WERI-Rb-1 (cell line): ENCODE results near the gene DYNLT1.
"Not testable (repeated sequence)": the region's sequence is repeated elsewhere in the genome, so short reads cannot be mapped to it uniquely, and the experiment has no call there.

Experiments
- DNase-seq: peaks from one replicate; pipeline ENCODE4 v3.0.0-alpha.2; 2020
- H3K27ac ChIP-seq: fragments of 250-450 bp; sonication (Bioruptor Pico); 2 replicates; pipeline ENCODE4 v1.5.1; 2020; ENCODE audit warnings: mild to moderate bottlenecking, moderate library complexity
- H3K27me3 ChIP-seq: fragments of 250-450 bp; sonication (Bioruptor Pico); 2 replicates; pipeline ENCODE4 v1.5.1; 2021; ENCODE audit warnings: mild to moderate bottlenecking, low read depth, moderate library complexity; ENCODE audit not compliant: insufficient read depth, severe bottlenecking
- H3K36me3 ChIP-seq: fragments of 250-450 bp; sonication (Bioruptor Pico); 2 replicates; pipeline ENCODE4 v1.5.1; 2020; ENCODE audit warnings: mild to moderate bottlenecking, moderate library complexity
- H3K4me3 ChIP-seq: 2 replicates; pipeline ENCODE4 v1.5.1; 2011; ENCODE audit warnings: low read depth, mild to moderate bottlenecking, control low read depth, low read length
- H3K9me3 ChIP-seq: fragments of 250-450 bp; sonication (Bioruptor Pico); 2 replicates; pipeline ENCODE4 v1.5.1; 2021; ENCODE audit warnings: mild to moderate bottlenecking, moderate library complexity; ENCODE audit not compliant: severe bottlenecking
- TF ChIP-seq, protein P1 (sequence below): IDR thresholded peaks from 2 replicates; pipeline ENCODE4 v1.5.1; 2011; ENCODE audit warnings: low read depth, mild to moderate bottlenecking, control low read depth, inconsistent platforms, low read length

Gene DYNLT1

DNA sequence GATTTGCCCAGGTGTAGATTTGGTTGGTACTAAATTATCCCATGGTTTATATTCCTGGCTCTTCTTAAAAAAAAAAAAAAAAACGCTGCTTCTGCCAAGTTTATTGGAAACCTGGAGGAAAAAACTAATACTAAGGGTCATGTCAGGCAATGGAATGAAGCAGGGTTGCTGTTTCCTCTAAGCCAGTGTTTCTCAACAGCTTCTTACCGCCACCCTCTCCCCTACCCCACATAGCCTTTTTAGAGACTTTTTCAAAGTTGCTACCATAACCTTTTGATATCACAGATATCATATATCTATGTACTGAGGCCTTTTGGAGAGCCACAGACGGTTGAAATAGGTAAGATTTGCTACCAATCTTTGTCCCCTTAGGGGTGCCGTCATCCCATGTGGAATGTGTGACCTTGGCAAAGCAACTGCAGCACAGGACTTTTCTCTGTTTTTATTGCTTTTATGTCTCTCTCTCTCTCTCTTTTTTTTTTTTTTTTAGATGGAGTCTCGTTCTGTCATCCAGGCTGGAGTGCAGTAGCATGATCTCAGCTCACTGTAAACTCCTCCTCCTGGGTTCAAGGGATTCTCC lies 40.3 kb upstream of the DYNLT1 start:
- H3K27ac ChIP-seq, result no peak overlapping the region
- no peak for DNase-seq
- H3K36me3 ChIP-seq, result no peaks in the 10 kb centered on the region
- H3K4me3 ChIP-seq, result no peak overlapping the region
- H3K9me3 ChIP-seq, result no peaks in the 10 kb centered on the region
- TF ChIP-seq, protein P1, sequence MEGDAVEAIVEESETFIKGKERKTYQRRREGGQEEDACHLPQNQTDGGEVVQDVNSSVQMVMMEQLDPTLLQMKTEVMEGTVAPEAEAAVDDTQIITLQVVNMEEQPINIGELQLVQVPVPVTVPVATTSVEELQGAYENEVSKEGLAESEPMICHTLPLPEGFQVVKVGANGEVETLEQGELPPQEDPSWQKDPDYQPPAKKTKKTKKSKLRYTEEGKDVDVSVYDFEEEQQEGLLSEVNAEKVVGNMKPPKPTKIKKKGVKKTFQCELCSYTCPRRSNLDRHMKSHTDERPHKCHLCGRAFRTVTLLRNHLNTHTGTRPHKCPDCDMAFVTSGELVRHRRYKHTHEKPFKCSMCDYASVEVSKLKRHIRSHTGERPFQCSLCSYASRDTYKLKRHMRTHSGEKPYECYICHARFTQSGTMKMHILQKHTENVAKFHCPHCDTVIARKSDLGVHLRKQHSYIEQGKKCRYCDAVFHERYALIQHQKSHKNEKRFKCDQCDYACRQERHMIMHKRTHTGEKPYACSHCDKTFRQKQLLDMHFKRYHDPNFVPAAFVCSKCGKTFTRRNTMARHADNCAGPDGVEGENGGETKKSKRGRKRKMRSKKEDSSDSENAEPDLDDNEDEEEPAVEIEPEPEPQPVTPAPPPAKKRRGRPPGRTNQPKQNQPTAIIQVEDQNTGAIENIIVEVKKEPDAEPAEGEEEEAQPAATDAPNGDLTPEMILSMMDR, result no peak
- H3K27me3 ChIP-seq, result no peaks in the 10 kb centered on the region

DNA sequence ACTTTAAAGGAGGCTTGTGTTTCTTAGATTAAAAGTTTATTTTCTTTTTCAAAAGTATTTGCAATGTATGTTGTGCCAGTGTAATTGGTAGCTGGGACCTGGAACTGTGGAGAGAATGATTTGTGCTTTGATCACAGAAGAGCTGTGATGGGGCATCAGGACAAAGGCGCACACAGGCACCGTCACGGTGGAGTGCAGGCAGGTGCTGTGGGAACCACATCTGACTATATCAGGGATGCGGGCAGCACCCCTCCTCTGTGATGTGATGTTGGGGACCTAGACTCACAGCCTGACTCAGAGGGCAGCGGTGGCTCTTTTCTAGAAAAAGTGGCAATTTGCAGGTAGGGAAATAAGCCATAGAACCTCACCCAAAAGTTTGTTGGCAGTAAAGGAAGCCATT lies 39.8 kb upstream of the DYNLT1 start:
- TF ChIP-seq, protein P1, result no peak
- H3K27me3 ChIP-seq, result no peaks in the 10 kb centered on the region
- no peak overlapping the region for H3K4me3 ChIP-seq
- no peak for DNase-seq
- no peak overlapping the region for H3K27ac ChIP-seq
- no peaks in the 10 kb centered on the region for H3K36me3 ChIP-seq
- H3K9me3 ChIP-seq, result no peaks in the 10 kb centered on the region

DNA sequence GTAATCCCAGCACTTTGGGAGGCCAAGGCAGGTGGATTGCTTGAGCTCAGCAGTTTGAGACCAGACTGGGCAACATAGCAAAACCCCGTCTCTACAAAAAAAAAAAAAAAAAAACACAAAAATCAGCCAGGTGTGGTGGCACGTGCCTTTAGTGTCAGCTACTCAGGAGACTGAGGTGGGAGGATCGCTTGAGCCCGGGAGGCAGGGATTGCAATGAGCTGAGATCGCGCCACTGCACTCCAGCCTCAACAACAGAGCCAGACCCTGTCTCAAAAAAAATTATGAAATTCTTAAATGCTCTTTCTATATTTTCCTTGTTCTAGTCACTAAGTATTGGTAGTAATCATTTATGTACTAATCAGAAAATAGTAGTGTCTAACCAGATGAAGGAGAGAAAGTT lies 35.9 kb upstream of the DYNLT1 start:
- Histone ChIP-seq H3K36me3 (no peaks in the 10 kb centered on the region), H3K9me3 (no peaks in the 10 kb centered on the region), H3K27me3 (no peaks in the 10 kb centered on the region), H3K27ac (no peak overlapping the region), H3K4me3 (no peak overlapping the region)
- TF ChIP-seq, protein P1, result no peak
- no peak for DNase-seq

DNA sequence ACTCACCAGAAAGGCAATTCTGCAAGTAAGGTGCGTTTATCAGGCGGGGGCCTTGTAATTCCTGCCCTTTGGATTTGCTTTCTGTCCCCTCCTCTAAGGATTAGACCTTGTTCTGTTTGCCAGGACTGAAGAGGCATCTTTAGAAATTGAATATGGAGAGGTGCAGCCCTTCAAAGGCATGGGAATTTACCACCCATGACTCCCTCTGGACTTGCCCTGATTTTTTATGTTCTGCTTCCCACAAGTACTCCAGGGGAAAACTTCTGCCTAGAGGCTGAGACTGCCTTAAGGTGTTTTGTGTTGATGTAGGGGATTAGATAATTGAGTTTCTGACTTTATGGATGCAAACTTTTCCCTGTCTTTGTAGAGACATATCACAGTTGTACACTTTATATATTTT lies 35.5 kb upstream of the DYNLT1 start:
- no peak overlapping the region for H3K27ac ChIP-seq

DNA sequence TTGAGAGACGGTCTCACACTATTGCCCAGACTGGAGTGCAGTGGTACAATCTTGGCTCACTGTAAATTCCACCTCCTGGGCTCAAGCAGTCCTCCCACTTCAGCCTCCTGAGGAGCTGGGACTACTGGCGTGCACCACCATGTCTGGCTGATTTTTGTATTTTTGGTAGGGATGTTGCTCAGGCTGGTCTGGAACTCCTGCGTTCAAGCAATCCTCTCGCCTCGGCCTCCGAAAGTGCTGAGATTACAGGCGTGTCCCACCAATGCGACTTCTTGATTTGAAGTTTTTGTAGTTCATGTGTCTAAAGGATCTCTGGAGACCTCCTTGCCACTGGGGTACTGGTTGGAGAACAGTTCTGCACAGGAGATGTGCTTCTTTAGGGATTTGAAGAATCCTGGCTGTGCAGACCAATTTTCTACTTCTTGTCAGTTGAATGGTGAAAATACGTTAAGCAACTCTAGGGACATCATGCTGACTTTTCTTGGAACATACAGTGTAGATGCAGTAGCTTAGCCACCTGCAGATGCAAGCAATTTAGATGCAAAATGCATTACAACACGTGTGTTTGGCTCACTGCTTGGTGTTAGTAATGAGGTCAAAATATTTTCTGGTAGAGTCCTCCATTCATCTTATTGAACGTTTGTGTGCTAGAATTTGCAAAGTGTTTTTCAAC lies 33.5 kb upstream of the DYNLT1 start:
- Histone ChIP-seq H3K9me3 (no peaks in the 10 kb centered on the region), H3K4me3 (no peak overlapping the region), H3K27ac (no peak overlapping the region), H3K36me3 (no peaks in the 10 kb centered on the region), H3K27me3 (no peaks in the 10 kb centered on the region)
- DNase-seq, result no peak
- TF ChIP-seq, protein P1, result no peak

More for the DNA sequence above, 35.5 kb upstream of the DYNLT1 start:
- no peak overlapping the region for H3K4me3 ChIP-seq
- no peaks in the 10 kb centered on the region for H3K36me3 ChIP-seq
- H3K9me3 ChIP-seq, result no peaks in the 10 kb centered on the region
- no peak for DNase-seq
- TF ChIP-seq, protein P1, result no peak
- H3K27me3 ChIP-seq, result no peaks in the 10 kb centered on the region

DNA sequence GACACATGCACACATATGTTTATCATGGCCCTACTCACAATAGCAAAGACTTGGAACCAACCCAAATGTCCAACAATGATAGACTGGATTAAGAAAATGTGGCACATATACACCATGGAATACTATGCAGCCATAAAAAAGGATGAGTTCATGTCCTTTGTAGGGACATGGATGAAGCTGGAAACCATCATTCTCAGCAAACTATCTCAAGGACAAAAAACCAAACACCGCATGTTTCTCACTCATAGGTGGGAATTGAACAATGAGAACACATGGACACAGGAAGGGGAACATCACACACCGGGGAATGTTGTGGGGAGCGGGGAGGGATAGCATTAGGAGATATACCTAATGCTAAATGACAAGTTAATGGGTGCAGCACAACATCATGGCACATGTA lies 32.6 kb upstream of the DYNLT1 start:
- H3K4me3 ChIP-seq, H3K9me3 ChIP-seq, DNase-seq, H3K36me3 ChIP-seq, H3K27ac ChIP-seq, H3K27me3 ChIP-seq: not testable (repeated sequence)
